DND-41 (cell line): Measurements from ENCODE around the gene PSMG4.

ENCODE experiments used
- ATAC-seq: fragments of 200-7000 bp; cut with Tn5 transposase; 3 replicates; pipeline ENCODE4 v1.9.1; 2021; ENCODE audit warnings: low read depth; ENCODE audit not compliant: insufficient read depth
- DNase-seq: peaks from one replicate; pipeline ENCODE4 v3.0.0-alpha.2; 2020
- H2AFZ ChIP-seq: 2 replicates; pipeline ENCODE4 v1.6.0; 2012; ENCODE audit warnings: low read depth, low read length
- H3K27ac ChIP-seq: 2 replicates; pipeline ENCODE4 v1.5.1; 2012; ENCODE audit warnings: low read length, inconsistent platforms
- H3K27me3 ChIP-seq: fragments of 200-600 bp; sonication (generic); 2 replicates; pipeline ENCODE4 v1.6.0; 2012; ENCODE audit warnings: low read length, mild to moderate bottlenecking, inconsistent platforms; ENCODE audit not compliant: insufficient read depth, poor library complexity
- H3K36me3 ChIP-seq: 2 replicates; pipeline ENCODE4 v1.5.1; 2012; ENCODE audit warnings: low read length, inconsistent platforms; ENCODE audit not compliant: insufficient read depth
- H3K4me1 ChIP-seq: 2 replicates; pipeline ENCODE4 v1.5.1; 2012; ENCODE audit warnings: mild to moderate bottlenecking, low read length; ENCODE audit not compliant: insufficient read depth
- H3K4me2 ChIP-seq: 2 replicates; pipeline ENCODE4 v1.6.0; 2012; ENCODE audit warnings: mild to moderate bottlenecking, moderate library complexity, low read length, inconsistent platforms; ENCODE audit not compliant: insufficient read depth
- H3K4me3 ChIP-seq, 2 experiments: fragments of 200-600 bp in 1 of 2; shearing (Covaris generic) in 1 of 2; 2 replicates each; pipeline ENCODE4 v1.5.1; 2012 to 2016; ENCODE audit warnings: inconsistent platforms in 2 of 2, low read length in 2 of 2, mild to moderate bottlenecking in 2 of 2, low read depth in 1 of 2, moderate library complexity in 1 of 2
- H3K79me2 ChIP-seq: 2 replicates; pipeline ENCODE4 v1.6.0; 2012; ENCODE audit warnings: low read length, inconsistent platforms; ENCODE audit not compliant: insufficient read depth
- H3K9ac ChIP-seq: 2 replicates; pipeline ENCODE4 v1.6.0; 2012; ENCODE audit warnings: low read depth, mild to moderate bottlenecking, inconsistent platforms, low read length, moderate library complexity
- H3K9me3 ChIP-seq: 2 replicates; pipeline ENCODE4 v1.5.1; 2012; ENCODE audit warnings: low read length, moderate library complexity, mild to moderate bottlenecking, inconsistent platforms; ENCODE audit not compliant: insufficient read depth, severe bottlenecking
- H4K20me1 ChIP-seq: 2 replicates; pipeline ENCODE4 v1.6.0; 2012; ENCODE audit warnings: low read length; ENCODE audit not compliant: insufficient read depth
- CTCF ChIP-seq: IDR thresholded peaks from 2 replicates; pipeline ENCODE4 v1.5.1; 2012; ENCODE audit warnings: borderline replicate concordance, low read length, moderate library complexity, mild to moderate bottlenecking; ENCODE audit not compliant: poor library complexity, severe bottlenecking; ENCODE audit errors: extremely low read depth
- EZH2 ChIP-seq: IDR thresholded peaks from 3 replicates; pipeline ENCODE4 v1.6.1; 2012; ENCODE audit warnings: borderline replicate concordance, low read depth, mild to moderate bottlenecking, moderate library complexity, low read length, inconsistent platforms; ENCODE audit not compliant: severe bottlenecking

PSMG4 gene

GRCh38 chr6:3294921-3295871 lies 36.4 kb downstream of the PSMG4 start:
- Histone ChIP-seq H4K20me1 (peaks cover 4% of the 10 kb centered on the region; the same call in 1 of the 2 replicates), H3K9ac (no peak overlapping the region)
- ATAC-seq = no peak

GRCh38 chr6:3296078-3296477 lies 37.3 kb downstream of the PSMG4 start:
- no peak overlapping the region for H3K4me3 ChIP-seq
- no peaks in the 10 kb centered on the region for H3K4me1 ChIP-seq
- no peaks in the 10 kb centered on the region for H3K27me3 ChIP-seq
- no peak overlapping the region for H3K9ac ChIP-seq
- ATAC-seq = no peak
- peaks cover 4% of the 10 kb centered on the region; the same call in 1 of the 2 replicates for H4K20me1 ChIP-seq
- H2AFZ ChIP-seq = no peak overlapping the region
- H3K36me3 ChIP-seq = no peaks in the 10 kb centered on the region
- H3K27ac ChIP-seq = no peak overlapping the region
- no peaks in the 10 kb centered on the region for H3K79me2 ChIP-seq
- no peak for DNase-seq
- TF ChIP-seq EZH2 = no peak
- no peak for TF ChIP-seq CTCF
- no peaks in the 10 kb centered on the region for H3K9me3 ChIP-seq
- H3K4me2 ChIP-seq = no peak overlapping the region

More at GRCh38 chr6:3294921-3295871, 36.4 kb downstream of the PSMG4 start:
- H3K36me3 ChIP-seq = no peaks in the 10 kb centered on the region
- H3K27me3 ChIP-seq = no peaks in the 10 kb centered on the region
- H2AFZ ChIP-seq = no peak overlapping the region
- H3K9me3 ChIP-seq = no peaks in the 10 kb centered on the region
- no peak overlapping the region for H3K4me3 ChIP-seq
- H3K79me2 ChIP-seq = no peaks in the 10 kb centered on the region
- no peak overlapping the region for H3K27ac ChIP-seq
- H3K4me2 ChIP-seq = no peak overlapping the region
- H3K4me1 ChIP-seq = no peaks in the 10 kb centered on the region
- no peak for DNase-seq
- TF ChIP-seq CTCF = no peak
- TF ChIP-seq EZH2 = no peak

GRCh38 chr6:3296537-3296936 lies 37.8 kb downstream of the PSMG4 start:
- Histone ChIP-seq H3K4me1 (no peaks in the 10 kb centered on the region), H3K79me2 (no peaks in the 10 kb centered on the region), H3K4me2 (no peak overlapping the region), H3K27ac (no peak overlapping the region), H3K9me3 (no peaks in the 10 kb centered on the region), H4K20me1 (peaks cover 4% of the 10 kb centered on the region; the same call in 1 of the 2 replicates), H3K4me3 (no peak overlapping the region), H3K27me3 (peaks cover 1% of the 10 kb centered on the region), H2AFZ (no peak overlapping the region), H3K36me3 (no peaks in the 10 kb centered on the region), H3K9ac (no peak overlapping the region)
- DNase-seq (no peak), ATAC-seq (no peak)
- TF ChIP-seq EZH2 = no peak
- TF ChIP-seq CTCF = no peak
